Activated CD8-positive, alpha-beta memory T cell treated with anti-CD3 and anti-CD28 coated beads for 4 hours (primary cell): ENCODE data around the gene CEMIP2.
"Not testable (repeated sequence)": the region's sequence is repeated elsewhere in the genome, so short reads cannot be mapped to it uniquely, and the experiment has no call there.

Experiments
- DNase-seq, 2 donors: peaks; one replicate each; pipeline ENCODE4 v3.0.0-alpha.2; 2020; ENCODE audit warnings: low read depth in 2 of 2

CEMIP2 gene

DNA sequence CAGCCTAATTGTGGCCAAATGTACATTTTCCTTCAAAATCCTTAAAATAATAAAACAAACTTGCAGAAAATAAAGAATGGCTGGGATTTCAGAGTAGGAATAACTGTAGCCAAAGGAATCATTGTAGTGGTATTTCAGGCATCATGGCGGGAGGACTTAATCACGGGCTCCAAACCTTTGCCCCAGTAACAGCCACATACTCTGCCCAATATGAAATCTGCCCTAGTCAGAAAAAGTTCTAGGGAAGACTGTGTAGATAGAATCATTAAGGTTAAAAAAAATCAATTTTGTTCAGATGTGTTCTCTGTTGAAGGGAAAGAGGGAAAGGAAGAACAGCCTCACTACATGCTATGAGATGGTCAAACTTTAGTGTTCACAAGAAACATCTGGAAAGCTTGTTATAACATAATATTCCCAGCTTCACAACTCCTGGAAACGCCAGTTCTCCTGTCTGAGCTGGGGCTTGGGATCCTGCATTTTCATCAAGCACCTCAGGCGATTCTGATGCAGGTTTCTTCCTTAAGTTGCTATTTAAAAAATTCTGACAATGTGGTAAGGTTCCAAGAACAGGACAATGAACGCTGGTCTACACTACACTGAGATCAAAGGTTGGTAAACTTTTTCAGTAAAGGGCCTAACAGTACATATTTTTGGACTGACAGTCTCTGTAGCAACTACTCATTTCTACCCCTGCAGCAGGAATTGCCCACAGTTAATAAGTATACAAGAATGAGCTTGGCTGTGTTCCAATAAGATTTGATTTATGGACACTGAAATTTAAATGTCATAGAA is 87.9 kb downstream of the CEMIP2 start:
- DNase-seq: no peak

DNA sequence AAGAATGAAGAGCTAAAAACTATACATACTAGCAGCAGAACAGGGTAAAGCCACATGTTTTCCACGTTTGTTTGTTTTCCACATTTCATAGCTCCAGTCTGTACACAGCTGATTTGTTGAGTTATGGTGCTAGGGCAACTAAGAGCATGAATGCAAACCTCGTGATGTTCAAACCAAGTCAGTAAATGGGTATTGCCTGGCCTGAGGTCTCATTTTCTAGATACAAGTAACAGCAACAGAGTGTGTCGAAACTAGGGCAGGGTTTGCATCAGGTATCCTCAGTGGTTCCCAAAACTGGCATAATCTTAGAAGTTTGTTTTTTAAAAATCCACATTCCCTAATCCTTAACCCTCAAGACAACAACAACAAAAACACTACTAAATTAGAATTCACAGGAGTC is 89.3 kb downstream of the CEMIP2 start:
- DNase-seq: no peak

DNA sequence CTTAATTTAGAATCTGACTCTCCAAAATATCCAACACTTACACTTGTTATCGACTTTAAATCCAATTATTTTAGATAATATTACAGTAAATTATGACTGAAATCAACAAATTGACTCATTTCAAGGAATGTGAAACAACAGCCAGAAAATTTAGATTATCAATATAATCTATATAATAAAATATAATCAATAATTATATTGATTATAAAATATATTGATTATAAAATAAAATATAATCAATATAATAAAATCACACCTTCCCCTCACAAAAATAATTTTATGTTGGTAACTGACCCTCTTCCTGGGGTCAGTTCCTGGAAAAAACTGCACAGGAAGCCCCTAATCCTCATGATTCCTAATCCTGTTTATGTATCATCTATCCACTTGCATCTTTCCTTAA is 91.1 kb downstream of the CEMIP2 start:
- no peak for DNase-seq

DNA sequence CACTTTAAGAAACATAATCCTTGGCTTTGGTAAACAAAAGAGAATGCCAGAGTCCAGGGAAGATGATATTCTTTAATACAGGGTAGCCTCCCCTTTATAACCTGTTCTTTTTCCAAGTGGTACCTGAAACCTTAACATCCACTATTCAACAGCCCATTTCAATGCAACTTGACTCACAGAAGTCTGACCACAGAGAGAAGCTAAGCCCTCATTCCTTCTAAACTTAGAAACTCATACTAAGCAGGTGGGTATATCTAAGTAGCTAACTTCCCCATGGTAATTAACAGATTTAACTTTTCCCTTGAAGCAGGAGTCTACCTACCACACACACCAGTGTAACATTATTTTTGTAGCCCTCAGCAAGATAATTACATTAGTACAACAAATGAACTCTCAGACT is 91.9 kb downstream of the CEMIP2 start:
- no peak for DNase-seq

DNA sequence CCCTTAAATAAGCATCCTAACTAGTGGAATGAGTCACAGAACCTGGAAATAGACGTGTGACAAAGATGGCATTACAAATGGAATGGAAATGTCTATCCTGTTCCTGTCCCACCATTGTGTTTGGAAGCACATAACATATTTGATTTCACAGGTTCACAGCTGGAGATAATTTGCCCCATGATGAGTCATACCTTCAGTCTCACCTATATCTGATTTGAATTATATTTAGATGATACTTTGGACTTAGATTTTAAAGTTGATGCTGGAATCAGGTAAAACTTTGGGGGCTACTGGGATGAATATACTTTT is 92.5 kb downstream of the CEMIP2 start:
- DNase-seq: no peak

DNA sequence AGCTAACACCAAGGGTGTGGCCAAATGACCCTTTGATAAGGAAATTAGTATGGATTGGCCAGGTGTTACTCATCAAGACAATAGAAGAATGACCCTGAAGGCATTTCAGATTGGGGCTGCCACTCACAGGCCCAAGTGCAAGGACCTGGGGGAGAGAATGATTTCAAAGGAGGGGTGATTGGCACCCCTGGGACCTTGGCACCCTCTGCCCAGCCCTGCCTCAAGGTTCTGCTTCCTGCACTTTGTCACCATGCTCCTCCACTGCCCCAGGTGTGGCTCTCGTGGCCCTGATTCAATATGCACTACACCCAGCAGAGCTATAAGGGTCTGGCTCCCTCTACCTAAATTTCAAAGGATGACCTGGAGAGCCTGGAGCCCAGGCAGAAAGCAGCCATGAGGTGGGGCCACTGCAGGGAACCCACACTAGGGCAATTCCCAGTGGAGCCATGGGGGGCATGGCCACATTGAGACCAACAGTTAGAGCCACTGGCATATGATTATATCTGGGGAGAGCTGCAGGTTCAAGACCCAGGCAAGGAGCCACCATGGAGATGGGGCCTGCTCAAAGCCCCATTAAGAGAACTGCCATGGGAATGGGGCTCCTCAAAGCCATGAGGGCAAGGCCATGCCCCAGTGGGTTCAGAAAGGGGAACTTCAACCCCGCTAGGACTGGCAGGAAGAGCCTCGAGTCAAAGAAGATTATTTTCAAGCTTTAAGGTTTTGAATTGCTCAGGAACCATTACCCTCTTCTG is 93.0 kb downstream of the CEMIP2 start:
- no peak for DNase-seq

DNA sequence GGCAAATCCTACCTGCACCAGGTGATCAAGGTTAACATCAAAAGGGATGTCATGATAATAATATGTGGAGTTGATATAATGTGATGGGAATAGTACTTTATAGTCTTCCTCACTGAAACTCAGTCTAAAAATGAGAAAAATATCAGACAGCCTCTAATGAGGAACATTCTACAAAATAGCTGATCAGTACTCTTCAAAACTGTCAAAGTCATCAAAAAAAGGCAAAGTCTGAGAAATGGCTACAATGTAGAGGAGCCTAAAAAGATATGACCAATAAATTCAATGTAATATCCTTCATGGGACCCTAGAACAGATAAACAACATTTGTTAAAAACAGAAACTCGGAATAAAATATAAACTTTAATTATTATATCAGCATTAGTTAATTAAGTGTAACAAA is 95.7 kb downstream of the CEMIP2 start:
- DNase-seq: no peak

- DNase-seq: no peak
These were observed 97.0 kb downstream of the CEMIP2 start for GRCh38 chr9:71671289-71671688.

- no peak for DNase-seq
These were observed 98.2 kb downstream of the CEMIP2 start for GRCh38 chr9:71670121-71670520.

DNA sequence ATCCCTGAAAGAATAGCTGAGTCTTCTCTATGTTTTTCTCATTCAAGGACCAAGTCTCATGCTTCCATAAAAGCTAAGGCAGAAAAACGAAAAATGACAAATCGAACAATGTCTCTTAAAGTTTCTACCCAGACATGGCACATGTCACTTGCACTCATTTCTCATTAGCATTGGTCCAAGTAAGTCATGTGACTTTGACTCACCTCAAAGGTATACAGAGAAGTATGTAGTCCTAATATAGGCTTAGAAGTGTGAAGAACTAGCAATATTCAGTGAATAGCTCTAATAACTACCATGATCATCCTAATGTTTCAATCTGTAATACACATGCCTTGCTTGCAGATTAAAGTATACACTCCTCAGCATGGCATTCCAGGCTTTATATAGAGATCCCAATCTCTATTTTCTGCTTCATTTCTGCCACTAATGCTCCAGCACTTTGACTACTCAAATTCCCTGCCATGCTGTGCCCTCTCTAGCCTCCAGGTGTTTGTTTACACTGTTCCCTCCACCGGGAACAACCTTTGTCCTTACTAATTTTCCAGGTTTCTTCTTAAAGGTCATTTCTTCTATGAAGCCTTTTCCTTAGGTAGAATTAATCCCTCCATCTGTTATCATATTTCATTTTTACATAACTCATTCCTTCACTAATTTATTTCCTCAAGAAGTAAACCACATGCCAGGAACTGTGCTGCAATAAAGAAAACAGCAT is 98.9 kb downstream of the CEMIP2 start:
- no peak for DNase-seq

GRCh38 chr9:71668717-71669116 is 99.6 kb downstream of the CEMIP2 start:
- no peak for DNase-seq

- DNase-seq: no peak
These were observed 103.1 kb downstream of the CEMIP2 start for GRCh38 chr9:71665247-71665646.

- no peak for DNase-seq
These were observed 103.7 kb downstream of the CEMIP2 start for GRCh38 chr9:71664566-71664965.

DNA sequence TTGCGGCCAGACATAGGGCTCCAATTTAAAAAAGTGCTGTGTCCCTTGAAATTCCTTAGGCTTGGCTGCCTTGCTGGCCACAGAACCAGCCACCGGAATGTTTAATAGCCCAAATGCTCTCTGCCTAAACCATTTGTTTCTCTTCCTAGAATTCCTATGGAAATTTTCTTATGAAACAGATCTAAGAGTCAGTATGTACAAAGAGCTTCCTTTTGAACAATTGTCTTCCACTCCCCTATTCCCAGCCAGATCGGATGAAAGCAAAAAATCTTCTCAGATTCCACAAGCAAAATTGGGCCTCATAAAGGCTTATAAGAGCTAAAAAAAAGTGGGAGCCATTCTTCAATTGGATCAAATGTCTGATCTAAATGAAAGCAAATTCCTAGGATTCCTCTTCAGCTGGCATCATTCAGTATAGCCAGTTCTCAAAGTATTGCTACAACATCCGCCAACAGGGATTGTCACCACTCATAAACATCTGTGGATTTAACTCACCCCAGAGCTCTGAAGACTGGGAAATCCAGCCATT is 104.3 kb downstream of the CEMIP2 start:
- no peak for DNase-seq

DNA sequence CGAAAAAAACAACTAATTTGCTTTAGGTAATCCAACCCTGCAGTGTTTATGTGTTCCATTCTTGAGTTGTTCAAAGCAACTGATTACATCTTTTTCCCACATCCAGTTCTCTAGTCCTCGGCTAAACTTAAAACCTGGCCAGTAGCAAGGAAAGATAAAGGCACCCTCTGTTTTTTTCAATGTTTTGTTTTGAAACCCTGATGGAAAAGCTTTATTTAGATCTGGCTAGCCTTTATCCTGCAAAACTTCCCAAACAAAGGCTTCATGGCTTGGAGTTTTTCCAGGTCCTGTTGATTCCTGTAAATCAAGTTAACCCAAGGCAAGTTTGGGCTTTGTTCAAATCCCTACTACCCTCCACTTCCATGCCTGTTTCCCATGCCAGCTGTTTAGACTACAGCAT is 105.1 kb downstream of the CEMIP2 start:
- DNase-seq: no peak

DNA sequence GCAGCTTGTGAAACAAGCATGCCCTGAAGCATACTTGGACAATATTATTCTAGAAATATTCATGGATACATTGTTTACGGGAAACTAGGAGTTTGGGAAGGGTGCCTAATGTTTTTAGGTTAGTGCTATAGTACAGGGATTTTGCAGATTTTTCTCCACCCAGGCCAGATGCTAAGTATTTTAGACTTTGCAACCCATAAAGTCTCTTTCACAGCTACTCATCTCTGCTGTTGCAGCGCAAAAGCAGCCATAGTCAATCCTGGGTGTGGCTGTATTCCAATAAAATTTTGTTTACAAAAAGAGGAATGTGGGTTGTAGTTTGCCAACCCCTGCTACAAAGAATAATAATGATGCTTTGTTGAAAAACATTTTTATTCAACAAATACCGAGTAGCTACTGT is 106.2 kb downstream of the CEMIP2 start:
- DNase-seq: no peak

DNA sequence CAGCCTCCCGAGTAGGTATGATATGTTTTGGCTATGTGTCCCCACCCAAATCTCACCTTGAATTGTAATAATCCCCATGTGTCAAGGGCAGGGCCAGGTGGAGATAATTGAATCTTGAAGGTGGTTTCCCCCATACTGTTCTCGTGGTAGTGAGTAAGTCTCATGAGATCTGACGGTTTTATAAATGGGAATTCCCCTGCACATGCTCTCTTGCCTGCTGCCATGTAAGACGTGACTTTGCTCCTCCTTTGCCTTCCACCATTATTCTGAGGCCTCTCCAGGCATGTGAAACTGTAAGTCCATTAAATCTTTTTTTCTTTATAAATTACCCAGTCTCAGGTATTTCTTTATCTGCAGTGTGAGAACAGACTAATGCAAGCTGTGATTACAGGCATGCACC is 111.0 kb downstream of the CEMIP2 start:
- not testable (repeated sequence) for DNase-seq

DNA sequence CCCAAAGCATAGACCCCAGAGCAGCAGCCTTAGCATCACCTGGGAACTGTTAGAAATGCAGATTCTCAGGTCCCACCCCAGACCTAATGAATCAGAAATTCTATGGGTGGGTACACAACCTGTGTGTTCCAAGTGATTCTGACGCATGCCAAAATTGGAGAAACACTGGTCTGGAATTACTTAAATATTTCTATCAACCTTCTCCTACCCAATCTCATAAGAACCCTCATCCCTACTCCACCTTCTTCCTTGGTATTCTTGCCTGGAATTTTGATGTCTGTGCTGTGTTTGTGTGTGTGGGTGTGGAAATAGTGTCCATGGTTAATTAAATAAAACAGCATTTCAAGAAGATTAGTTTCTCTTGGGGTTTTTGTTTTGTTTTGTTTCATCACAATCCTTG is 111.8 kb downstream of the CEMIP2 start:
- no peak for DNase-seq

GRCh38 chr9:71655778-71656177 is 112.5 kb downstream of the CEMIP2 start:
- DNase-seq: no peak

DNA sequence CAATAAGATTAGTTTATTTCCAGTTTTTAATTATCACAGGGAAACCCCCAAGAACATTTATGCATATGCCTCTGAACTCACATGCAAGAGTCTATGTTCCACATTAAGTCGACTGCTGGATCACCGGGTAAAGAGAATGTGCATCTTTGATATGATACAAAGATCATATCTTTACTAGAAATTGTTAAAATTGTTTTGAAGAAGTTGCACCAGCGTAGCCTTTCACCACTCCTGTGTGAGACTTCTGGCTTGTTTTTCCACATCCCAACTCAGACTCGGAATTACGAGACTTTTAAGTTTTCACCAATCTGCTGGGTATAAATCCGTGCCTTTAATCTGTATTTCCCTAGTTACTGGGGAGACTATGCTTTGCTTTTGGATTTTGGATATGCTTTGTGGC is 113.2 kb downstream of the CEMIP2 start:
- no peak for DNase-seq

DNA sequence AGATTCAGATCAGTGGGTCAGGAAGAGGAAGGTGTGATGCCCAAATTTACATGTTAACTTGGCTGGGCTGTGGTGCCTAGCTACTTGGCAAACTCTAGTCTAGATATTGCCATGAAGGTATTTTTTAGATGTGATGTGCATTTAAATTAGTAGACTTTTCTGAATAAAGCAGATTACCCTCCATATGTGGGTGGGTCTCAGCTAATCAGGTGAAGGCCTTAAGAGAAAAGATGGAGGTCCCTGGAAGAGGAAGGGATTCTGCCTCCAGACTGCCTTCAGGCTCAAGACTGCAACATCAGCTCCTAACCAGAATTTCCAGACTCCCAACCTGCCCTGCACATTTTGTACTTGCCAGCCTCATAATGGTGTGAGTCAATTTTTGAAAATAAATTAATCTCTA is 115.8 kb downstream of the CEMIP2 start:
- DNase-seq: no peak

DNA sequence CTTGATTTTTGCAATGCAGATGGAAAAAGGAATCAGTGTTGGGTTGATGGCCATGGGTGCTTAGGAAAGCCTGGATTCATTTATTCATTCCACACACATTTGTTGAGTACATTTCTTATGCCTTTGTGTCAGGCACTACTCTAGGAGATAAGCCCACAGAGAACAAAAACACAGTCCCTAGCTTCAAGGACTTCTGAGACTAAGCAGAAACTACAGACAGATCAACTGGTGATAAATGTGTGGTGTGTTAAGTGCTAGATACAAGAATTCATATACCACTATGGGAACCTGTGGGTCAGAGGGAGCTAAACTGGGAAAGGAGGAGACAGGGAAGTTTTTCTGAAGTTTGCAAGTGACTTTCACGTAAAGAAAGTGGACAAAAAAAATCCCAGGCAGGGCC is 119.9 kb downstream of the CEMIP2 start:
- no peak for DNase-seq

GRCh38 chr9:71647094-71647591 is 121.2 kb downstream of the CEMIP2 start:
- DNase-seq: no peak
